ENCODE data around the gene SEL1L2.

The SEL1L2 gene

DNA sequence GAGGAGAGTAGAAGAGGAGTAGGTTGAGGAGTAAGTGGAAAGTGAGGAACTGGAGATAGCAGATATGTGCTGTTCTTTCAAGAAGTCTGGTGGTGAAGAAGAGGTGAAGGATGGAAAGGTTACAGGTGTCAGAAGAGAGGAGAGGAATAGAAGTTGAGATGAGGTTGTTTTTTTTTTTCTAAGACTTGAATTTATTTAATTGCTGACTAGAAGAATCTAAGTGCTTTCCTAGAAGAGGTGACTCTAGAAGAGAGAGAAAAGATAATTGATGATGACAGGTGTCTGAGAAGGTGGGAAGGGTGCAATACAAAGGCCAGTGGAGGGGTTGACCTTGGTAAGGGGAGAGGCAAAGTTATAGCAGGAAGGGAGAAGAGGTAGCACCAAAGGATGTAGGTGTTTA is 180.0 kb downstream of the SEL1L2 start:
- no peak for DNase-seq

GRCh38 chr20:13809855-13810254 is 180.6 kb downstream of the SEL1L2 start:
- no peak for DNase-seq

- no peak for DNase-seq
Measured at GRCh38 chr20:13809373-13809772, 181.0 kb downstream of the SEL1L2 start.

DNA sequence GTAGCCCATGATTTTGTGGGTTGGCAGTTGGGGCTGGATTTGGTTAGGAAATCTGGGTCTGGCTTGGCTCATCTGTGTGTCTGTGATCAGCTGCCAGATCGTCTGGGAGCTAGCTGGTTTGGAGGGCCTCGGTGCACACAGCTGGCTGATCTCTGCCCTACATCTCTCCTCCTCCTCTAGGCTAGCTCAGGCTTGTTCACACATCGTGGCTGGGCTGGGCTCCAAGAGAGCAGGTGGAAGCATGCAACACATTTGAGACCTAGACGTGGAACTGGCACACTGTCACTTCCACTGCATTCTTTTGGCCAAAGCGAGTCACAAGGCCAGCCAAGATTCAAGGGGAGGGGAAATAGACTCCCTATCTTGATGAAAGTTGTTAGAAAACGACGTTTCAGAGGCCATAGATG is 189.7 kb downstream of the SEL1L2 start:
- peak; percentile 96 to 97 for DNase-seq

DNA sequence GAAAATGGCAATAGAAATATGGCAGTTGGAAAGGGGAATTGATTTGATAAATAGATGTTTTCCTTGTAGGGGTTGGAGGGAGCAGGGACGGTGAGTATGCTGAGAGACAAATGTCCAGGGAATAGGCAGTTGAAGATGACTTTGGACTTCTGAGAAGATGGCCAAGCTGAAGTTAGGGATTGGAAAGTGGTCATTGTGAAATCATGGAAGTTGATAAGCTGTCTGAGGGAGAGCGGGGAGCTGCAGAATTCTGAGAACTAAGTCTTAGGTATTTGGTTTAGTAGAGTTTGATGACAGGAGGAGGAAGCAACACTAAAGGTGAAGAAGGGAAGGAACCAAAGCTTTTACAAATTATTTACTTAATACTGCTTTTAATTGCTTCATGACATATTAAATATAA is 190.4 kb downstream of the SEL1L2 start:
- no peak for DNase-seq

All from NCI-H446 (cell line).